HepG2 (cell line): Measurements from ENCODE around the gene TJAP1. TPM values are rescaled to one million over a fixed set of nuclear protein-coding genes. Genes with fewer than 3 reads are reported as not detected.
A peak's percentile ranks its signal among the peaks of the same experiment; 100 is the strongest.

Experiments used
- FOSL1 ChIP-seq: sonication (generic); formaldehyde crosslinking; IDR thresholded peaks from 2 replicates; pipeline ENCODE4 v1.9.0; 2021; ENCODE audit warnings: missing genetic modification reagents, borderline replicate concordance
- GATA4 ChIP-seq: sonication (generic); IDR thresholded peaks from 2 replicates; pipeline ENCODE4 v1.6.1; 2016; ENCODE audit warnings: antibody characterized with exemption, low read depth, borderline replicate concordance
- HMG20B ChIP-seq: conservative IDR thresholded peaks from 2 replicates; pipeline ENCODE4 v1.6.1; 2016; ENCODE audit warnings: missing genetic modification reagents, missing compliant biosample characterization
- HOXA5 ChIP-seq: sonication (generic); formaldehyde crosslinking; IDR thresholded peaks from 2 replicates; pipeline ENCODE4 v1.4.0; 2020; ENCODE audit warnings: missing genetic modification reagents
- KAT8 ChIP-seq: IDR thresholded peaks from 2 replicates; pipeline ENCODE4 v1.6.1; 2016; ENCODE audit warnings: missing genetic modification reagents, missing compliant biosample characterization
- MXD4 ChIP-seq: IDR thresholded peaks from 2 replicates; pipeline ENCODE4 v1.6.1; 2016; ENCODE audit warnings: mild to moderate bottlenecking, missing biosample characterization, missing genetic modification reagents
- PATZ1 ChIP-seq: sonication (generic); formaldehyde crosslinking; IDR thresholded peaks from 2 replicates; pipeline ENCODE4 v1.4.0; 2020; ENCODE audit warnings: missing genetic modification reagents
- SP5 ChIP-seq: IDR thresholded peaks from 2 replicates; pipeline ENCODE4 v1.6.1; 2016; ENCODE audit warnings: low read depth, borderline replicate concordance
- XRCC5 ChIP-seq: fragments of 200-400 bp; formaldehyde crosslinking; optimal IDR thresholded peaks from 2 replicates; pipeline ENCODE3; 2017; ENCODE audit warnings: mild to moderate bottlenecking, low read length
- ZBTB38 ChIP-seq: sonication (generic); formaldehyde crosslinking; IDR thresholded peaks from 2 replicates; pipeline ENCODE4 v1.5.1; 2020; ENCODE audit warnings: mild to moderate bottlenecking, missing genetic modification reagents
- ZBTB49 ChIP-seq: sonication (generic); formaldehyde crosslinking; IDR thresholded peaks from 2 replicates; pipeline ENCODE4 v1.4.0; 2020; ENCODE audit warnings: missing genetic modification reagents, borderline replicate concordance
- ZNF101 ChIP-seq: sonication (generic); formaldehyde crosslinking; IDR thresholded peaks from 2 replicates; pipeline ENCODE4 v1.4.0; 2020; ENCODE audit warnings: mild to moderate bottlenecking, low read depth, missing genetic modification reagents, borderline replicate concordance
- ZNF263 ChIP-seq: sonication (generic); formaldehyde crosslinking; IDR thresholded peaks from 2 replicates; pipeline ENCODE4 v1.4.0; 2020; ENCODE audit warnings: missing genetic modification reagents
- ZNF343 ChIP-seq: sonication (generic); formaldehyde crosslinking; IDR thresholded peaks from 2 replicates; pipeline ENCODE4 v1.4.0; 2020; ENCODE audit warnings: mild to moderate bottlenecking, missing genetic modification reagents
- ZNF605 ChIP-seq: sonication (generic); formaldehyde crosslinking; IDR thresholded peaks from 2 replicates; pipeline ENCODE4 v1.8.0; 2022; ENCODE audit warnings: mild to moderate bottlenecking, missing genetic modification reagents
- polyA plus RNA-seq, 8 experiments: library from polyadenylated mRNA; depleted of rRNA in 3 of 8; stranded (reverse) in 7 of 8; unstranded in 1 of 8; fragments of >200 nt; fragmentation: Illumina TruSeq in 4 of 8; extraction: Trizol in 4 of 8; gene quantifications; 2 replicates each; pipeline versions ENCODE4 v1.2.1 to v1.2.3, GENCODE V29; 2011 to 2016; ENCODE audit warnings: low read depth in 4 of 8, missing spikeins in 1 of 8, mixed read lengths in 1 of 8; ENCODE audit not compliant: insufficient read depth in 1 of 8
- total RNA-seq, 5 experiments: library from RNA; depleted of rRNA; stranded (reverse); fragments of >200 nt; fragmentation: Illumina TruSeq; extraction: Trizol; gene quantifications; 2 replicates each; pipeline ENCODE4 v1.2.3, GENCODE V29; 2016; ENCODE audit warnings: low read depth in 1 of 5
- TF ChIP-seq, protein P1 (sequence below): sonication (generic); formaldehyde crosslinking; IDR thresholded peaks from 2 replicates; pipeline ENCODE4 v1.4.0; 2020; ENCODE audit warnings: missing genetic modification reagents, borderline replicate concordance

The TJAP1 gene
- total and polyA plus RNA-seq, 2 of the 13 experiments (the other 11 are each of a cell fraction or from before 2014, with no cell fraction given), result 15.7 to 41.6 TPM

GRCh38 chr6:43516697-43517504, 39.5 kb downstream of the TJAP1 start, which contains the start of the genes POLR1C and YIPF3 (continued):
- TF ChIP-seq, protein P1, sequence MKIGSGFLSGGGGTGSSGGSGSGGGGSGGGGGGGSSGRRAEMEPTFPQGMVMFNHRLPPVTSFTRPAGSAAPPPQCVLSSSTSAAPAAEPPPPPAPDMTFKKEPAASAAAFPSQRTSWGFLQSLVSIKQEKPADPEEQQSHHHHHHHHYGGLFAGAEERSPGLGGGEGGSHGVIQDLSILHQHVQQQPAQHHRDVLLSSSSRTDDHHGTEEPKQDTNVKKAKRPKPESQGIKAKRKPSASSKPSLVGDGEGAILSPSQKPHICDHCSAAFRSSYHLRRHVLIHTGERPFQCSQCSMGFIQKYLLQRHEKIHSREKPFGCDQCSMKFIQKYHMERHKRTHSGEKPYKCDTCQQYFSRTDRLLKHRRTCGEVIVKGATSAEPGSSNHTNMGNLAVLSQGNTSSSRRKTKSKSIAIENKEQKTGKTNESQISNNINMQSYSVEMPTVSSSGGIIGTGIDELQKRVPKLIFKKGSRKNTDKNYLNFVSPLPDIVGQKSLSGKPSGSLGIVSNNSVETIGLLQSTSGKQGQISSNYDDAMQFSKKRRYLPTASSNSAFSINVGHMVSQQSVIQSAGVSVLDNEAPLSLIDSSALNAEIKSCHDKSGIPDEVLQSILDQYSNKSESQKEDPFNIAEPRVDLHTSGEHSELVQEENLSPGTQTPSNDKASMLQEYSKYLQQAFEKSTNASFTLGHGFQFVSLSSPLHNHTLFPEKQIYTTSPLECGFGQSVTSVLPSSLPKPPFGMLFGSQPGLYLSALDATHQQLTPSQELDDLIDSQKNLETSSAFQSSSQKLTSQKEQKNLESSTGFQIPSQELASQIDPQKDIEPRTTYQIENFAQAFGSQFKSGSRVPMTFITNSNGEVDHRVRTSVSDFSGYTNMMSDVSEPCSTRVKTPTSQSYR (CRISPR knock-in tag), result no peak; the same call in 1 of the 2 replicates
- TF ChIP-seq HOXA5 (CRISPR knock-in tag), result peak; percentile 70
- no peak for TF ChIP-seq FOSL1 (CRISPR knock-in tag)
- TF ChIP-seq ZNF605, result peak; percentile 97
- TF ChIP-seq MXD4 (CRISPR knock-in tag), result peak; percentile 97
- 0 out of 2 replicates have a peak, but pooled peaks have one; percentile 63 for TF ChIP-seq ZNF343 (CRISPR knock-in tag)
- no peak for TF ChIP-seq ZNF101 (CRISPR knock-in tag)
- 0 out of 2 replicates have a peak, but pooled peaks have one; percentile 31 for TF ChIP-seq ZNF263 (CRISPR knock-in tag)
- TF ChIP-seq ZBTB49, result no peak
- TF ChIP-seq GATA4, result peak; percentile 57; the same call in 1 of the 2 replicates
- TF ChIP-seq SP5 (CRISPR knock-in tag), result peak; percentile 62; the same call in 1 of the 2 replicates
- peak; percentile 24; the same call in 1 of the 2 replicates for TF ChIP-seq ZBTB38 (CRISPR knock-in tag)
- TF ChIP-seq XRCC5, result peak; percentile 92
- peak; percentile 98 for TF ChIP-seq KAT8 (CRISPR knock-in tag)
- TF ChIP-seq PATZ1 (CRISPR knock-in tag), result peak; percentile 42; the same call in 1 of the 2 replicates
- TF ChIP-seq HMG20B, result no peak
